Upper lobe of right lung (tissue), 1 donor: Measurements from ENCODE around the gene IPO13. TPM values are rescaled to one million over a fixed set of nuclear protein-coding genes. Genes with fewer than 3 reads are reported as not detected.
A peak's percentile ranks its signal among the peaks of the same experiment; 100 is the strongest.

Experiments used
- ATAC-seq: fragments of 200-7000 bp; cut with Tn5 transposase; one replicate; pipeline ENCODE4 v1.9.1; 2020; ENCODE audit warnings: mild to moderate bottlenecking, moderate library complexity
- DNase-seq: peaks from one replicate; pipeline ENCODE4 v3.0.0-alpha.2; 2020
- H3K27ac ChIP-seq: fragments of 200-600 bp; one replicate; pipeline ENCODE4 v1.8.0; 2022
- H3K27me3 ChIP-seq: fragments of 200-600 bp; one replicate; pipeline ENCODE4 v1.8.0; 2022; ENCODE audit warnings: mild to moderate bottlenecking
- H3K36me3 ChIP-seq: fragments of 200-600 bp; one replicate; pipeline ENCODE4 v1.8.0; 2022
- H3K4me1 ChIP-seq: fragments of 200-600 bp; one replicate; pipeline ENCODE4 v1.8.0; 2022
- H3K4me3 ChIP-seq: fragments of 200-600 bp; one replicate; pipeline ENCODE4 v1.8.0; 2022; ENCODE audit warnings: mild to moderate bottlenecking
- H3K9me3 ChIP-seq: fragments of 200-600 bp; one replicate; pipeline ENCODE4 v1.8.0; 2022
- intact Hi-C: fragments of 100-400 bp; cut with DNase I; formaldehyde crosslinking; loops from one replicate; pipeline ENCODE4 v1.11.0; 2022
- long read RNA-seq: library from polyadenylated mRNA; unstranded; transcript quantifications from one replicate; pipeline ENCODE4 v2.0.0, GENCODE V29; 2021
- total RNA-seq: library from RNA; stranded (reverse); fragmentation: NEBNext Ultra II Directional; extraction: Animal tissue kit (Norgen Biotek cat#: 25700); gene quantifications from one replicate; pipeline ENCODE4 v1.2.1, GENCODE V29; 2021
- TF ChIP-seq, protein P1 (sequence below): fragments of 200-600 bp; IDR thresholded peaks from one replicate; pipeline ENCODE4 v1.8.0; 2022; ENCODE audit warnings: antibody characterized with exemption
- donor health status: DM: no; HTN: yes; CAD: no; lungs with severe emphysema.

IPO13 gene, protein sequence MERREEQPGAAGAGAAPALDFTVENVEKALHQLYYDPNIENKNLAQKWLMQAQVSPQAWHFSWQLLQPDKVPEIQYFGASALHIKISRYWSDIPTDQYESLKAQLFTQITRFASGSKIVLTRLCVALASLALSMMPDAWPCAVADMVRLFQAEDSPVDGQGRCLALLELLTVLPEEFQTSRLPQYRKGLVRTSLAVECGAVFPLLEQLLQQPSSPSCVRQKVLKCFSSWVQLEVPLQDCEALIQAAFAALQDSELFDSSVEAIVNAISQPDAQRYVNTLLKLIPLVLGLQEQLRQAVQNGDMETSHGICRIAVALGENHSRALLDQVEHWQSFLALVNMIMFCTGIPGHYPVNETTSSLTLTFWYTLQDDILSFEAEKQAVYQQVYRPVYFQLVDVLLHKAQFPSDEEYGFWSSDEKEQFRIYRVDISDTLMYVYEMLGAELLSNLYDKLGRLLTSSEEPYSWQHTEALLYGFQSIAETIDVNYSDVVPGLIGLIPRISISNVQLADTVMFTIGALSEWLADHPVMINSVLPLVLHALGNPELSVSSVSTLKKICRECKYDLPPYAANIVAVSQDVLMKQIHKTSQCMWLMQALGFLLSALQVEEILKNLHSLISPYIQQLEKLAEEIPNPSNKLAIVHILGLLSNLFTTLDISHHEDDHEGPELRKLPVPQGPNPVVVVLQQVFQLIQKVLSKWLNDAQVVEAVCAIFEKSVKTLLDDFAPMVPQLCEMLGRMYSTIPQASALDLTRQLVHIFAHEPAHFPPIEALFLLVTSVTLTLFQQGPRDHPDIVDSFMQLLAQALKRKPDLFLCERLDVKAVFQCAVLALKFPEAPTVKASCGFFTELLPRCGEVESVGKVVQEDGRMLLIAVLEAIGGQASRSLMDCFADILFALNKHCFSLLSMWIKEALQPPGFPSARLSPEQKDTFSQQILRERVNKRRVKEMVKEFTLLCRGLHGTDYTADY
- 24.9 TPM for total RNA-seq
- long read RNA-seq, transcript IPO13-202 (20 exons, 3,894 nt) = major isoform, 18 of 44 reads
- long read RNA-seq, partial matches to known transcripts = 18 of 44 reads
- long read RNA-seq, other reads (novel, unspliced or antisense) = 8 of 44 reads

DNA sequence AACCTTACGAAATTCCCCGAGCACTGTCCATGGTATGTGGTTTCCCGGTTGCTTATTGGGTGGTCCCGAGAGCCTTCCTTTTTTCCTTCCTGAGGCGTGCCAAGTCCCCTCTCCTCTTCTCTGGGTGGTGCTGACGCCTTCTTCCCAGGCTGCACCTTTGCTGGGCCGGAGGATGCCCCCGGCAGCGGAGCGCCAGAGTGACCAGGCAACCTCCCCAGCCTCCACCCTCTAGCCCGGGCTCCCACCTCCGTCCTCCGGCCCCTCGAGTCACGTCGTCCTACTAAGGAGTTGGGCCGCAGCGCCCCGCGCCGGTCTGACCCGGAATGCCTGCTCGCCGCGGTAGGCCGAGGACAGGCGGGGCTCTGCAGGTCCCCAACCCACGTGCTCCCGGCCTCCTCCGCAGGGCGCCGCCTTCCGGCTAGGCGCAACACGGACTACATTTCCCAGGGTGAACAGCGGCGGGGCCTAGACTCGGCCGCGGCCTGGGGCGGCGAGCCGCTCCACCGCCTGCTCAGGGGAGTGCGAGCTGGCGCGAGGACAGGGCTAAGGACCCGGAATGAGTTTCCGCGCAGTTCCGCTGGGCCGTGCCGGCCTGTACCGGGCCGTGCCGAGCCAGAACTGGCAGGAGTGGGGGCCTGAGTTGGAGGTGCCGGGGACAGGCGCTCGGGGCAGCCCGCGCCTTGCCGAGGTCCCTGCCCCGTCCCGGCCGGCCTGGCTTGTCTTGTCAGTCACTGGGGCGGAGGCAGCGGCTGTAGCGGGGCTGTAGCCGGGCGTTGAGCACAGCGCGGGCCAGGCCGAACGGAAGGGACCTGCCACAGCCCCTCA is at the start of gene IPO13:
Gene IPO13 (plus strand): TSS at position 715 of the 825 bp plus-strand sequence. CDS start 651 bp downstream, outside the sequence.
- Histone ChIP-seq H3K27ac (peak within 1 kb of the TSS; percentile 97), H3K36me3 (no peaks in the 10 kb centered on the region), H3K27me3 (no peaks in the 10 kb centered on the region), H3K4me3 (peak within 1 kb of the TSS; percentile 75), H3K4me1 (peaks cover 29% of the 10 kb centered on the region), H3K9me3 (no peaks in the 10 kb centered on the region)
- TF ChIP-seq, protein P1, sequence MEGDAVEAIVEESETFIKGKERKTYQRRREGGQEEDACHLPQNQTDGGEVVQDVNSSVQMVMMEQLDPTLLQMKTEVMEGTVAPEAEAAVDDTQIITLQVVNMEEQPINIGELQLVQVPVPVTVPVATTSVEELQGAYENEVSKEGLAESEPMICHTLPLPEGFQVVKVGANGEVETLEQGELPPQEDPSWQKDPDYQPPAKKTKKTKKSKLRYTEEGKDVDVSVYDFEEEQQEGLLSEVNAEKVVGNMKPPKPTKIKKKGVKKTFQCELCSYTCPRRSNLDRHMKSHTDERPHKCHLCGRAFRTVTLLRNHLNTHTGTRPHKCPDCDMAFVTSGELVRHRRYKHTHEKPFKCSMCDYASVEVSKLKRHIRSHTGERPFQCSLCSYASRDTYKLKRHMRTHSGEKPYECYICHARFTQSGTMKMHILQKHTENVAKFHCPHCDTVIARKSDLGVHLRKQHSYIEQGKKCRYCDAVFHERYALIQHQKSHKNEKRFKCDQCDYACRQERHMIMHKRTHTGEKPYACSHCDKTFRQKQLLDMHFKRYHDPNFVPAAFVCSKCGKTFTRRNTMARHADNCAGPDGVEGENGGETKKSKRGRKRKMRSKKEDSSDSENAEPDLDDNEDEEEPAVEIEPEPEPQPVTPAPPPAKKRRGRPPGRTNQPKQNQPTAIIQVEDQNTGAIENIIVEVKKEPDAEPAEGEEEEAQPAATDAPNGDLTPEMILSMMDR = peak; percentile 71
- DNase-seq = peak; percentile 98
- intact Hi-C loops = no loop called here
- peak; percentile 98 for ATAC-seq

DNA sequence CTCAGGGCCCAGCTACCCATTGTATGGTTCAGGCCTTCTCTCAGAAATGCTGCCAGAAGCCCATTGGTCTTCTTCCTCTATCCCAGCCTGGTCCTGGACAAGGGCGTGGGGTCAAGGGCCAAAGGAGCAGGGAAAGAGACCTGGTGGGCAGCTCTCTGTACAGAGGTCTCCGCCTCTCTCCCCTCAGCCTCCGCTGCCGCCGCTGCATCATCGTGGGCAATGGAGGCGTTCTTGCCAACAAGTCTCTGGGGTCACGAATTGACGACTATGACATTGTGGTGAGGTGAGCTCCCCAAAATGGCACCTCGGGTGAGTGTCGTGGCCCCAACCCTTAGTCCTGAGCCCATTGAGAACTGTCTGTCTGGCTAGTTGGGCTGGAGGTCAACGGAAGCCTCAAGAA is 47.8 kb upstream of the IPO13 start:
- H3K27ac ChIP-seq = no peak overlapping the region
- peaks cover 20% of the 10 kb centered on the region for H3K36me3 ChIP-seq
- no peaks in the 10 kb centered on the region for H3K27me3 ChIP-seq
- no peak overlapping the region for H3K4me3 ChIP-seq
- TF ChIP-seq, protein P1 = no peak
- intact Hi-C loops = no loop called here
- H3K4me1 ChIP-seq = no peaks in the 10 kb centered on the region
- no peak for DNase-seq
- no peak for ATAC-seq
- no peaks in the 10 kb centered on the region for H3K9me3 ChIP-seq

DNA sequence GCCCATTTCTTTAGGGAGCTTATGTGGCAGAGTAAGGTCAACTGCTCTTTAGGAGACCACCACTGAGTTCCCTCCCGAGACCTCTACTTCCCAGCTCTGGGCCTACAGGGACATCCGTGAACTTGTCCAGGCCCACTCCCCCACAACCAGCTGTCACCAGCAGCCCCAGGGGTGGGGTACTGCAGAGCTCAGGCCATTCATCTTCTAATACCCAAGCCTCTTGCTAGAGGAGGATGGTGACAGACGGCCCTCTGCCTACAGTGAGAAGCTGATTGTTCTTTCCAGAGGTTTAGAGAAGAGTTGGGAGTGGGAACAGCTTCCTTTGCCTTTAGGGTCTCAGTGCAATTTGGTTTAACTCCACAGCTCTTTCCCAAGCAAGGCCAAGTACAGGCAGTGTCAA is 46.4 kb upstream of the IPO13 start:
- H3K4me3 ChIP-seq = no peak overlapping the region
- H3K27me3 ChIP-seq = no peaks in the 10 kb centered on the region
- peaks cover 10% of the 10 kb centered on the region for H3K36me3 ChIP-seq
- intact Hi-C loops = no loop called here
- ATAC-seq (no peak), DNase-seq (no peak)
- TF ChIP-seq, protein P1 = no peak
- H3K4me1 ChIP-seq = no peaks in the 10 kb centered on the region
- H3K9me3 ChIP-seq = no peaks in the 10 kb centered on the region
- H3K27ac ChIP-seq = no peak overlapping the region

DNA sequence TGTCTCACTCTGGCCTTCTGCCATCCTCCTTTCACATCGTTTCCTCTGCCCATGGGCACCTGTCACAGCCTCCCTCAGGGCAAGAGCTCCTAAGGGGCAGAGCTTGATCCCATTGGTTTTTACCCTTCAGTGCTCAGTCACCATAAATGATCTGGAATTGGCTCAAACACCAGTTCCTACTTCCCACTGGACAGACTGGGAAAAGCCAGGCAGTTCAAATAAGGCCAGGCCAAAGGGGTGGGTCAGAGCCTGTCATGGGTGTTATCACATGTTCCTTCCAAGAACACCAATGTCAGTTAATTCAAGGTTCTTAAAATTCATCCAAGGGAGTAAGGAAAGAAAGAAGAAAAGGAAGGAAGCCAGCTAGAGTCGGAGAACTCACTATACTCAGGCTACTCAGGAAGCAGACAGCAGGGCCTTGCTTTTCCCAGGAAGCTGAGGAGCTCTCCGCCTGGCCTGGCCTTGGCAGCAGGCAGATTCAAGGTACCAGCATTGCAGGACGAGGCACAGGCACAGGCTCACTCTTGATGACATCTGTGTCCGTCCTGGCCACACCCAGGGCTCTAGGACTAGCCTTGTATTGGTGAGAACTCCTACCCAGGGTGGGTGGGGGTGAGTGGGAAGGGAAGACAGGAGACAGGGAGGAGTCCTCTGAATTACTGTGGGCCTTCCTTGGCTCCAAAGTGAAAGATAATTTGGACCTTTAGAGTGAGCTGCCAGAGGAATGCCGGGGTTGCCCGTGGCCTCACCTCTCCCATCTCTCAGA is 45.4 kb upstream of the IPO13 start:
- Histone ChIP-seq H3K27me3 (no peaks in the 10 kb centered on the region), H3K36me3 (peaks cover 4% of the 10 kb centered on the region), H3K4me1 (no peaks in the 10 kb centered on the region), H3K4me3 (no peak overlapping the region), H3K27ac (no peak overlapping the region), H3K9me3 (no peaks in the 10 kb centered on the region)
- ATAC-seq (no peak), DNase-seq (no peak)
- TF ChIP-seq, protein P1 = no peak
- intact Hi-C loops = no loop called here
